ENCODE results near the gene CERS4.
"Not testable (repeated sequence)": the region's sequence is repeated elsewhere in the genome, so short reads cannot be mapped to it uniquely, and the experiment has no call there.

GRCh38 chr19:8276508-8276907 lies 67.3 kb downstream of the CERS4 start:
- TF ChIP-seq, protein P1, sequence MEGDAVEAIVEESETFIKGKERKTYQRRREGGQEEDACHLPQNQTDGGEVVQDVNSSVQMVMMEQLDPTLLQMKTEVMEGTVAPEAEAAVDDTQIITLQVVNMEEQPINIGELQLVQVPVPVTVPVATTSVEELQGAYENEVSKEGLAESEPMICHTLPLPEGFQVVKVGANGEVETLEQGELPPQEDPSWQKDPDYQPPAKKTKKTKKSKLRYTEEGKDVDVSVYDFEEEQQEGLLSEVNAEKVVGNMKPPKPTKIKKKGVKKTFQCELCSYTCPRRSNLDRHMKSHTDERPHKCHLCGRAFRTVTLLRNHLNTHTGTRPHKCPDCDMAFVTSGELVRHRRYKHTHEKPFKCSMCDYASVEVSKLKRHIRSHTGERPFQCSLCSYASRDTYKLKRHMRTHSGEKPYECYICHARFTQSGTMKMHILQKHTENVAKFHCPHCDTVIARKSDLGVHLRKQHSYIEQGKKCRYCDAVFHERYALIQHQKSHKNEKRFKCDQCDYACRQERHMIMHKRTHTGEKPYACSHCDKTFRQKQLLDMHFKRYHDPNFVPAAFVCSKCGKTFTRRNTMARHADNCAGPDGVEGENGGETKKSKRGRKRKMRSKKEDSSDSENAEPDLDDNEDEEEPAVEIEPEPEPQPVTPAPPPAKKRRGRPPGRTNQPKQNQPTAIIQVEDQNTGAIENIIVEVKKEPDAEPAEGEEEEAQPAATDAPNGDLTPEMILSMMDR (IDR thresholded peaks at IDR 0.05): not testable (repeated sequence)
- not testable (repeated sequence) for TF ChIP-seq IRF3 (IDR thresholded peaks at IDR 0.05; ENCODE audit: low read depth, low read length); POLR2AphosphoS5 (IDR thresholded peaks at IDR 0.05; ENCODE audit: low read depth, low read length); EZH2phosphoT487 (IDR thresholded peaks at IDR 0.05; ENCODE audit: borderline replicate concordance, low read depth); GATA2 (CRISPR knock-in tag; IDR thresholded peaks at IDR 0.05); YY1 (IDR thresholded peaks at IDR 0.05; ENCODE audit: low read depth); RFX5 (IDR thresholded peaks at IDR 0.05; ENCODE audit: low read length); GABPA (IDR thresholded peaks at IDR 0.05; ENCODE audit: low read depth); CHD2 (IDR thresholded peaks at IDR 0.05; ENCODE audit: low read length, partially characterized antibody); EP300 (IDR thresholded peaks at IDR 0.05; ENCODE audit: borderline replicate concordance in 1 of 2, low read depth in 1 of 2, low read length in 1 of 2); REST (IDR thresholded peaks at IDR 0.05; ENCODE audit: low read depth, low read length); TAF1 (IDR thresholded peaks at IDR 0.05; ENCODE audit: borderline replicate concordance, low read depth, low read length); FOXM1 (IDR thresholded peaks at IDR 0.05; ENCODE audit: low read depth)
